Hematopoietic multipotent progenitor cell treated with erythropoietin and hydrocortisone succinate and interleukin-3 and kit ligand, for 15 days (in vitro differentiated cells): ENCODE results near the gene IL3RA.
"Not testable (repeated sequence)": the region's sequence is repeated elsewhere in the genome, so short reads cannot be mapped to it uniquely, and the experiment has no call there.

Experiments used
- DNase-seq: peaks from one replicate; pipeline ENCODE4 v3.0.0-alpha.2; 2015; ENCODE audit warnings: low spot score

The IL3RA gene

GRCh38 chrX:1398431-1399340 lies 62.1 kb downstream of the IL3RA start:
- DNase-seq, result no peak

GRCh38 chrX:1400049-1400448 lies 63.5 kb downstream of the IL3RA start:
- DNase-seq, result no peak

DNA sequence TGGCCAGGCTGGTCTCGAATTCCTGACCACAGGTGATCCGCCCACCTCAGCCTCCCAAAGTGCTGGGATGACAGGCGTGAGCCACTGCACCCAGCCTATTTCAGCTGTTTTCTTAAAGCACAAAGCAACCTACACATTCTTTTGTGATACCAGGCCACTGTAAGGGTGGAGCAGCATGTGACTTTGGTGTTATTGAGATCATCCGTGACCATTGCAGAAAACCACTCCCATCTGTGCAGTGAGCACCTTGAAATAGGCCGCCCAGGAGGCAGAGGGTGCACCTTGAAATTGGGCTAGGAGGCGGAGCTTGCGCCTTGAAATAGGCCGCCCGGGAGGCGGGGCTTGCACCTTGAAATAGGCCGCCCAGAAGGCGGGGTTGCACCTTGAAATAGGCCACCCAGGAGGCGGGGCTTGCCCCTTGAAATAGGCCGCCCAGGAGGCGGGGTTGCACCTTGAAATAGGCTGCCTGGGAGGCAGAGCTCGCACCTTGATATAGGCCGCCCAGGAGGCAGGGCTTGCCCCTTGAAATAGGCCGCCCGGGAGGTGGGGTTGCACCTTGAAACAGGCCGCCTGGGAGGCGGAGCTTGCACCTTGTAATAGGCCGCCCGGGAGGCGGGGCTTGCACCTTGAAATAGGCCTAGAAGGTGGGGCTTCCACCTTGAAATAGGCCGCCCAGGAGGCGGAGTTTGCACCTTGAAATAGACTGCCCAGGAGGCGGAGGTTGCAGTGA lies 64.3 kb downstream of the IL3RA start:
- DNase-seq, result peak; percentile 32

DNA sequence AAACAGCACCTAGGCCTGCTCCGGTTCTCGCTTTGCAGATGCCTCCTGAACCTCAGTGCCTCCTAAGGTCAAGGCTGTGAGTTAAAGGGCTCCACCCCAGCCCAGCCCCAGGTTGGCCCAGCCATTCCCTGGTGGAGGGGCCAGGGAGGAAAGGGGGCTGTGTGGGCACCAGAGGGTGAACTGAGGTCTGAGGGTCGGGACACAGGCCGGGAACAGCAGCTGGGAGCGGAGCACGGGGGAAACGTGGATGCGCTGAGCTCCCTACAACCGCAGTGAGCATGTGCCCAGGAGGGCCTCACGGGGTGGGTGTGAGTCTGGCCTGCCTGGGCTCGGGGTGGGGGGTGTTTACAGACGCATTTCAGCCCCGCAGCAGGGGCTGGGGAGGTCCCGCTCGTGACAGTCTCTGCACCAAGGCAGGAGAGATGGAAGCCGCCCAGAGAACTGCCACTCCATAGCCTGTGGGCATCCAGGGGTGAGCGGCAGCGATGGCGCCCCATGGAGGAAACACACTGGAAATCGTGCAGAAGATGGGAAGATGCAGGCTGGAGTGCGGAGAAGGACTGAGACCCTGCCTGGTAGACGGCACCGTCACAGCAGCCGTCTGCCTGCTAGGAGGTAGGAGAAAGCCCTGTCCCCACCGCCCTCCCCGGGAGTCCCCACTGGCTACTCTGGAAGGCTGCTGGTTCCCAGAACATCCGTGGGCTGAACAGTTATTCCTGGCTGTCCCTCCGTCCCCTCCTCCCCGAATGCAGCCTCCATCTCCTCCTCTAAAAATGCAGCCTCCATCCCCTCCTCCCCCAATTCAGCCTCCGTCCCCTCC lies 65.2 kb downstream of the IL3RA start:
- DNase-seq, result no peak

DNA sequence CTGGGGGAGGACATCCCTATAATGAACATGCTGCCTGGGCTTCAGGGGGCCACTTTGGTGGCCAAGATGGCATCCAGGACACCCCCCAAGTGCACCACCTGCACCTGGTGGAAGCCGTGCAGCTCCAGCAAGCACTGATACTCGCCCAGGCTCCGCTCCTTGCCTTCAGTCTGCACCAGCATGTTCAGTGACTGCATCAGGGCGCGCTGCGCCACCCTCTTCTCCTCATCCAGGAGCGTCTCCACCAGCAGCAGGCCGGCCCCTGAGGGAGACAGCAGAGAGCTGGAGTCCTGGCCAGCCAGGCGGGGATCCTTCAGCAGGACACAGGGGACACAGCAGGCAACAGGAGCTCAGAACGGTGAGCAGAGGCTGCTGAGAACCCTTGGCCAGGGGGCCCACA lies 66.6 kb downstream of the IL3RA start:
- DNase-seq, result no peak

DNA sequence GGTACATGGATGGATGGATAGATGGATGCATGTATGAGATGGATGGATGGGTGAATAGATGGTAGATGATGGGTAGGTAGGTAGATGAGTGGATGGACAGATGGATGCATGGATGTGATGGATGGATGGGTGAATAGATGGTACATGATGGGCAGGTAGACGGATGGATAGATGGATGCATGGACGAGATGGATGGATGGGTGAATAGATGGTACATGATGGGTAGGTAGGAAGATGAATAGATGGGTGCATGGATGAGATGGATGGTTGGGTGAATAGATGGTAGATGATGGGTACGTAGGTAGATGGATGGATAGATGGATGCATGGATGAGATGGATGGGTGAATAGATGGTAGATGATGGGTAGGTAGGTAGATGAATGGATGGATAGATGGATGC lies 67.3 kb downstream of the IL3RA start:
- DNase-seq, result not testable (repeated sequence)

DNA sequence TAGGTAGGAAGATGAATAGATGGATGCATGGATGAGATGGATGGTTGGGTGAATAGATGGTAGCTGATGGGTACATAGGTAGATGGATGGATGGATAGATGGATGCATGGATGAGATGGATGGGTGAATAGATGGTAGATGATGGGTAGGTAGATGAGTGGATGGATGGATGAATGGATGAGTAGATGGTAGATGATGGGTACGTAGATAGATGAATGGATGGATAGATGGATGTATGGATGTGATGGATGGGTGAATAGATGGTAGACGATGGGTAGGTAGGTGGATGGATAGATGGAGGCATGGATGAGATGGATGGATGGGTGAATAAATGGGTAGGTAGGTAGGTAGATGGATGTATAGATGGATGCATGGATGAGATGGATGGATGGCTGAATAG lies 69.2 kb downstream of the IL3RA start:
- not testable (repeated sequence) for DNase-seq

DNA sequence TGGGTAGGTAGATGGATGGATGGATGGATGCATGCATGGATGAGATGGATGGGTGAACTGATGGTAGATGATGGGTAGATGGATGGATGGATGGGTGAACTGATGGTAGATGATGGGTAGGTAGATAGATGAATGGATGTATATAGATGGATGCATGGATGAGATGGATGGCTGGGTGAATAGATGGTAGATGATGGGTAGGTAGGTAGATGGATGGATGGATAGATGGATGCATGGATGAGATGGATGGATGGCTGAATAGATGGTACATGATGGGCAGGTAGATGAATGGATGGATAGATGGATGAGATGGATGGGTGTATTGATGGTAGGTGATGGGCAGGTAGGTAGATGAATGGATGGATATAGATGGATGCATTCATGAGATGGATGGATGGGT lies 70.5 kb downstream of the IL3RA start:
- no peak for DNase-seq

- no peak for DNase-seq
Observed at GRCh38 chrX:1411326-1411725, 74.7 kb downstream of the IL3RA start.

DNA sequence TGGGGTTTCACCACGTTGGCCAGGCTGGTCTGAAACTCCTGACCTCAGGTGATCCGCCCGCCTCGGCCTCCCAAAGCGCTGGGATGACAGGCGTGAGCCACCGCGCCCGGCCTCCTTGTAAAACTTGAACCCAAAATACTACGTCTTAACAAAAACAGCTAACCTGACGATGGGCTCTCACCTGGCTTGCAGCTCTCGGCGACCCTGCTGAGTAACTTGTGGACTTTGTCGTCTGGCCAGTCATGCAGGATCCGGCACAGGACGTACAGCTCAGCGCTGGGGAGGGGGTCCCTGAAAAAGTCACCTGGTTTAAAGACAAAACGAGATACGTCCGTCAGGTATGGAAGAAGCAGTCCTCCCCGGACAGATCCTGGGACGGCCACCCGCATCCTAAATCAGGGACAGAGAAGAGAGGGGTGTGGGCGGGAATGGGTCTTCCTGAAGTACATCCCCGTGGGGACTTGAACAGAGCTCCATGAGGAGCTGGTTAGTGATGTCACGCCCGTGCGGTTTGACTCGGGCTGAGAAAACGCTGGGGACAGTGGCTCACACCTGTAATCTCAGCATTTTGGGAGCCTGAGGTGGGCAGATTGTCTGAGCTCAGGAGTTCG lies 76.1 kb downstream of the IL3RA start:
- DNase-seq, result no peak

- no peak for DNase-seq
Observed at GRCh38 chrX:1416327-1416784, 79.8 kb downstream of the IL3RA start.

GRCh38 chrX:1416965-1417760 lies 80.6 kb downstream of the IL3RA start:
- DNase-seq, result no peak

DNA sequence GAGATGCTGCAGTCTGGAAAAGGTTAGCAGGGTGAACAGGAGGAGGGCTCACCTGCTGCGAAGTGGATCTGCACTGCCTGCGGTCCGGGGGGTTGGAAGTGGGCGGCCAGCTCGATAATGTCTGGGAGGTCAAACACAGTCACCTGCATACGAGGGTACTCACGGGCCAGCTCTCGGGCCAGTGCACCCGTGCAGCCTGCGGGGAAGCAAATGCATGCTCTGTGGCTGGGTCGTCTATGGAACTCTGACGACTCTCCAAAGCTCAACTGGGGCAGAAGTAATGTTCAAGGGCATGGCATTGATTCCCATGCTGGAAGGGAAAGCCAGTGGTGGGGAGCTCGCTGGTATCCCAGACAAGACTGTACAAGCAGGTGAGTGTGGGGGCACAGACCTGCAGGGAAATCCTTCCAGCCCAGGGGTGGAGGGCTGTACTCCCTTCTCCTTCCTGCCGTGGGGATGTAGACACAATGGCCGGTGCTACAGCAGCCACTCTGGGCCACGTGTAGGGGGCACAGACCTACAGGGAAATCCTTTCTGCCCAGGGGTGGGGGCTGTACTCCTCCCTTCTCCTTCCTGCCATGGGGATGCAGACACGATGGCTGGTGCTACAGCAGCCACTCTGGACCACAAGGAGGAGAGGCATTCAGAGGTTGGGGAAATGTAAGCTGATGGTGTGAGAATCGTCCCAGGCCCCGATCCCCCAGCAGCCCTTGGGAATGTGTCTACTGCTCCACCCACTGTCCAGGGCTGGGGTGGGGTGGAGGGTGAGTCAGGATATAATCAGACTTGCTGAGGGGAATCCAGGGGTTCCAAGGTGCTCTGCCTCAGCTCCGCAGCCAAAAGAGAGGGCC lies 81.6 kb downstream of the IL3RA start:
- no peak for DNase-seq

DNA sequence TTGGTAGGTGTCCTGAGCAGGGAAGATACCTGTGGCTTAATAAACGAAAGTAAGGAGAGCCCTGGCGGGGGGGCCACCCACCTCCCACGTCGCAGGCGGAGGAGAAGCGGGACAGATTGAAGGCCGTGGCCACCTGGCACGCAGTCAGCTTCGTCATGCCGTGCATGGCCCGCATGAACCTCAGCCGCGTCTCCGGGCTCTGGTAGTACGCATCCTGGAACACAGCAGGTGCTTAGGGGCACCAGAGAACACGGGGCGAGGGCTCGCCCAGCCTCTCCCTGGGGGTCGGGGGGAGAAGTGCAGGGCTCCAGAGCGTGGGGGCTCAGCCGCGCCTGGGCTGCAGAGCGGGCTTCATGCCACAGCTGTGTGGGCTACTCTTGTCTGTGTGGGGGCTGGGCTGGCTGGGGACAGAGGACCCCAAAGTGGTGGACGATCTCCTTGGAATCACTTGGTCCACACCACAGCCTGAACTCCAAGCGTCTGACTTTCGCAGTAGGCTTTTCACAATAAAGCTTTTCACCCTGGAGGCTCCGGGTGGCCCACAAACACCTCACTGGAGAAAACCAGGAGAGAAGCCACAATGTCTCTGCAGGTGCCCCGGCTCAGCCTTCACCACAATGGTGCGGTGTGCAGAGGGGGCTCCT lies 82.4 kb downstream of the IL3RA start:
- DNase-seq, result no peak

DNA sequence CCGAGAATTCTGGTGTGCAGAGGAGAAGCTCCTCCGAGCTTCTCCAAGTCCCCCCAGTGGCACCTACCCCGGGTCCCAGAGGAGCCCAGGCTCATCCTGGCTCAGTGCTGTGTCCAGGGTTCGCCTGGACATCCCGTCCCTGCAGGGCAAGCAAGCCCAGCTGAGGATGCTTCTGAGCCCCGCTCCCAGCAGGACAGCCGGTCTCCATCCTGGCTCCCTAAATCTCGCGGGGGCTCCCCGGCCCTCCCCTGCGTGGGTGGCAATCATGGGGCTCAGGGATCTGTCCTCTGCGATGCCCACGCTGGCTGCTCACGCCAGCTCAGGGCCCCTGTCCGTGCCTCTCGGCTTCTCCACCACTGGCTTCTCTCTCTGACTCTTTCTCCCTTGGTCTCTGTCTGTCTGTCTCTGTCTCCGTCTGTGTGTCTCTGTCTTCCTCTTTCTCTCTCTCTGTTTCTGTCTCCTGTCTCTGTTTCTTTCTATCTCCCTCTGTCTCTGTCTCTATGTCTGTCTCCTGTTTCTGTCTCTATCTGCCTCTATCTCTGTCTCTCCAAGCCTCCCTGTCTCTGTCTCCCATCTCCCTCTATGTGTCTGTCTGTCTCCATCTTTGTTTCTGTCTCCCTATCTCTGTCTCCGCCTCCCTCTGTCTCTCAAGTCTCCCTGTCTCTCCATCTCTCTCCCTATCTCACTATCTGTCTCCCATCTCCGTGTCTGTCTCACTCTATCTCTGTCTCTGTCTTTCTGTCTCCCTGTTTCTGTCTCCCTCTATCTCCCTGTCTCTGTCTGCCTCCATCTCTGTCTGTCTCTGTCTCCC lies 83.2 kb downstream of the IL3RA start:
- DNase-seq, result no peak

DNA sequence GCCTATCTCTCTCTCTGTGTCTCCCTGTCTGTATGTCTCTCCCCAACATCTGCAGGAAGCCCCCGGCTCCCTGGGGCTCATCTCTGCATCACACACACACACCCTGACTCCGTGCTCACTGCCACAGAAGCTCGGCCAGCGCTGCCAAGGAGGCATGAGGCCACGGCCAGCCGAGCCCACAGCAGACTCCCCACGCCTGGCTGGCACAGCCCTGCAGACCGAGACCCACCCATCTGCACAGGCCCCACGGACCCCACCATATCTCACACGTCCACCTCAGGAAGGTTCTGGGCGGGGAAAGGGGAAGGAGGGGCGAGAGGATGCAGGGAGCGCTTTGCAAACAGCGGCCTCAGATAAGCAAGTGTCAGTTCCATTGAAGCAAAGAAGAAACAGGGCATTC lies 83.8 kb downstream of the IL3RA start:
- peak; percentile 12 for DNase-seq

- DNase-seq, result no peak
Observed at GRCh38 chrX:1421433-1422134, 85.0 kb downstream of the IL3RA start.

GRCh38 chrX:1422135-1422465 lies 85.5 kb downstream of the IL3RA start:
- no peak for DNase-seq
